CD14-positive monocyte (primary cell): ENCODE measurements around the gene LDLR. TPM values are rescaled to one million over a fixed set of nuclear protein-coding genes. Genes with fewer than 3 reads are reported as not detected.
"Not testable (repeated sequence)": the region's sequence is repeated elsewhere in the genome, so short reads cannot be mapped to it uniquely, and the experiment has no call there.

ENCODE experiments used
- DNase-seq, 3 donors: peaks; one replicate each; pipeline ENCODE4 v3.0.0-alpha.2; 2011 to 2022
- H2AFZ ChIP-seq: 2 replicates; pipeline ENCODE4 v1.6.0; 2012; ENCODE audit warnings: mild to moderate bottlenecking, low read depth, low read length, inconsistent platforms; ENCODE audit not compliant: insufficient read depth, poor library complexity, severe bottlenecking
- H3K27ac ChIP-seq, 2 donors: 1 replicate in 1 of 2; 2 replicates in 1 of 2; pipeline ENCODE4 v1.5.1; 2012 to 2013; ENCODE audit warnings: low read length in 2 of 2, control low read depth in 1 of 2, inconsistent platforms in 1 of 2, low read depth in 1 of 2, mild to moderate bottlenecking in 1 of 2
- H3K27me3 ChIP-seq, 2 donors: one replicate each; pipeline versions ENCODE4 v1.6.0 to v1.6.1; 2011 to 2013; ENCODE audit warnings: low read length in 2 of 2; ENCODE audit not compliant: control insufficient read depth in 2 of 2, insufficient read depth in 2 of 2
- H3K36me3 ChIP-seq, 2 donors: replicated peaks in 1 of 2; 1 replicate in 1 of 2; 2 replicates in 1 of 2; pipeline versions ENCODE4 v1.5.1 to v1.6.1; 2012 to 2013; ENCODE audit warnings: low read length in 2 of 2, control low read depth in 1 of 2, inconsistent platforms in 1 of 2, mild to moderate bottlenecking in 1 of 2; ENCODE audit not compliant: insufficient read depth in 2 of 2, control insufficient read depth in 1 of 2
- H3K4me1 ChIP-seq, 2 donors: 1 replicate in 1 of 2; 2 replicates in 1 of 2; pipeline versions ENCODE4 v1.5.1 to v1.6.1; 2012 to 2013; ENCODE audit warnings: low read length in 2 of 2, control low read depth in 1 of 2, inconsistent platforms in 1 of 2, mild to moderate bottlenecking in 1 of 2, moderate library complexity in 1 of 2; ENCODE audit not compliant: insufficient read depth in 2 of 2, control insufficient read depth in 1 of 2
- H3K4me2 ChIP-seq: replicated peaks from 2 replicates; pipeline ENCODE3; 2012; ENCODE audit warnings: low read length, moderate library complexity, mild to moderate bottlenecking; ENCODE audit not compliant: poor library complexity, severe bottlenecking; ENCODE audit errors: extremely low read depth
- H3K4me3 ChIP-seq, 3 experiments: fragments of 200-600 bp in 1 of 3; sonication (generic) in 1 of 3; replicated peaks in 1 of 3; 1 replicate in 2 of 3; 2 replicates in 1 of 3; pipeline ENCODE4 v1.5.1; 2011 to 2013; ENCODE audit warnings: low read length in 3 of 3, mild to moderate bottlenecking in 3 of 3, control low read depth in 2 of 3, low read depth in 2 of 3, inconsistent platforms in 1 of 3, moderate library complexity in 1 of 3
- H3K79me2 ChIP-seq: 2 replicates; pipeline ENCODE4 v1.6.0; 2012; ENCODE audit warnings: mild to moderate bottlenecking, control low read depth, inconsistent platforms, low read length, moderate library complexity; ENCODE audit not compliant: insufficient read depth
- H3K9ac ChIP-seq: 2 replicates; pipeline ENCODE4 v1.6.0; 2017; ENCODE audit warnings: low read length, mild to moderate bottlenecking; ENCODE audit not compliant: insufficient read depth, poor library complexity, severe bottlenecking
- H3K9me3 ChIP-seq, 2 donors: replicated peaks in 1 of 2; 1 replicate in 1 of 2; 2 replicates in 1 of 2; pipeline versions ENCODE4 v1.5.1 to v1.6.1; 2012 to 2013; ENCODE audit warnings: low read length in 2 of 2, control low read depth in 1 of 2; ENCODE audit not compliant: control insufficient read depth in 1 of 2, insufficient read depth in 1 of 2
- H4K20me1 ChIP-seq: 2 replicates; pipeline ENCODE4 v1.6.0; 2012; ENCODE audit warnings: mild to moderate bottlenecking, low read length, control low read depth, moderate library complexity; ENCODE audit not compliant: insufficient read depth
- H3K27ac Mint-ChIP-seq, 7 donors: one replicate each; pipeline ENCODE4 v1.8.0; 2020; ENCODE audit warnings: mild to moderate bottlenecking in 7 of 7, mixed read lengths in 7 of 7, moderate library complexity in 6 of 7, inconsistent platforms in 2 of 7
- H3K27me3 Mint-ChIP-seq, 3 donors: one replicate each; pipeline ENCODE4 v1.8.0; 2021 to 2022; ENCODE audit warnings: low read depth in 3 of 3, mild to moderate bottlenecking in 3 of 3, mixed read lengths in 3 of 3, moderate library complexity in 3 of 3, inconsistent platforms in 1 of 3
- H3K36me3 Mint-ChIP-seq, 2 donors: one replicate each; pipeline ENCODE4 v1.8.0; 2020; ENCODE audit warnings: mixed read lengths in 2 of 2, inconsistent platforms in 1 of 2, mild to moderate bottlenecking in 1 of 2
- H3K4me1 Mint-ChIP-seq: one replicate; pipeline ENCODE4 v1.8.0; 2020; ENCODE audit warnings: mild to moderate bottlenecking, mixed read lengths
- H3K4me3 Mint-ChIP-seq, 2 donors: one replicate each; pipeline ENCODE4 v1.8.0; 2020; ENCODE audit warnings: mild to moderate bottlenecking in 2 of 2, mixed read lengths in 2 of 2, moderate library complexity in 1 of 2
- H3K9me3 Mint-ChIP-seq, 7 donors: one replicate each; pipeline ENCODE4 v1.8.0; 2020 to 2022; ENCODE audit warnings: mixed read lengths in 7 of 7, mild to moderate bottlenecking in 6 of 7, moderate library complexity in 6 of 7, inconsistent platforms in 2 of 7
- CTCF ChIP-seq: fragments of 200-600 bp; IDR thresholded peaks from one replicate; pipeline ENCODE4 v1.8.0; 2022; ENCODE audit warnings: antibody characterized with exemption, mild to moderate bottlenecking
- WGBS: methylation state at CpG from one replicate; pipeline ENCODE4 v1.1.5; 2013; ENCODE audit warnings: missing lambda C conversion rate; ENCODE audit not compliant: insufficient coverage; 5-methylcytosine and 5-hydroxymethylcytosine counted together
- intact Hi-C, 2 donors: fragments of 100-400 bp; cut with micrococcal nuclease; formaldehyde crosslinking; loops; one replicate each; pipeline versions ENCODE4 v1.15.0 to v1.15.1; 2023
- polyA plus RNA-seq, 3 donors: library from polyadenylated mRNA; depleted of rRNA in 1 of 3; unstranded in 2 of 3; stranded (reverse) in 1 of 3; fragments of 300-500 nt in 2 of 3; fragments of >200 nt in 1 of 3; fragmentation: Illumina TruSeq in 2 of 3; gene quantifications; 1 replicate in 2 of 3; 2 replicates in 1 of 3; pipeline ENCODE4 v1.2.3, GENCODE V29; 2012 to 2021

The LDLR gene
- polyA plus RNA-seq, 3 donors: 14.3 to 21.2 (median 19.8) TPM

- no peaks in the 10 kb centered on the region for H4K20me1 ChIP-seq
- no peak overlapping the region for H3K4me3 ChIP-seq
- intact Hi-C loops: no loop called here
- no peaks in the 10 kb centered on the region for H3K4me1 ChIP-seq
- no peak overlapping the region for H3K27ac ChIP-seq
- 96% methylated on average over 9 of the region's 9 CpGs for WGBS
- H3K4me3 Mint-ChIP-seq: no peak overlapping the region
- no peaks in the 10 kb centered on the region for H3K79me2 ChIP-seq
- no peak overlapping the region for H3K4me2 ChIP-seq
- peak overlapping the region in 1 of 7 donors; percentile 17 for H3K27ac Mint-ChIP-seq
- peaks cover 6 to 8% of the 10 kb centered on the region in 2 donors for H3K36me3 Mint-ChIP-seq
- H3K27me3 ChIP-seq: no peaks in the 10 kb centered on the region
- H3K36me3 ChIP-seq: no peaks in the 10 kb centered on the region
- no peak for TF ChIP-seq CTCF
- H3K27me3 Mint-ChIP-seq: no peaks in the 10 kb centered on the region
- H3K4me1 Mint-ChIP-seq: peaks cover 11% of the 10 kb centered on the region
- no peaks in the 10 kb centered on the region for H3K9me3 Mint-ChIP-seq
- no peak for DNase-seq
- no peak overlapping the region for H2AFZ ChIP-seq
- H3K9ac ChIP-seq: no peak overlapping the region
- no peaks in the 10 kb centered on the region for H3K9me3 ChIP-seq
Measured at GRCh38 chr19:11177592-11177991, 88.3 kb downstream of the LDLR start.

- intact Hi-C loops, H4K20me1 ChIP-seq, H2AFZ ChIP-seq, H3K36me3 ChIP-seq, H3K27me3 ChIP-seq, H3K4me3 ChIP-seq, H3K27me3 Mint-ChIP-seq, H3K4me3 Mint-ChIP-seq, H3K27ac Mint-ChIP-seq, H3K79me2 ChIP-seq, H3K9ac ChIP-seq, DNase-seq, H3K4me2 ChIP-seq, H3K9me3 Mint-ChIP-seq, H3K9me3 ChIP-seq, H3K27ac ChIP-seq, H3K4me1 ChIP-seq: not testable (repeated sequence)
- H3K36me3 Mint-ChIP-seq: peaks cover 6 to 12% of the 10 kb centered on the region in 2 donors
- H3K4me1 Mint-ChIP-seq: peaks cover 11% of the 10 kb centered on the region
- WGBS: 95% methylated on average over 5 of the region's 9 CpGs
Measured at GRCh38 chr19:11179145-11179465, 89.8 kb downstream of the LDLR start.
